DMS53 (cell line): ENCODE results near the gene PHLPP2.
"Not testable (repeated sequence)": the region's sequence is repeated elsewhere in the genome, so short reads cannot be mapped to it uniquely, and the experiment has no call there.

ENCODE experiments used
- DNase-seq: peaks from one replicate; lab custom pipeline; 2025; lab: John Stamatoyannopoulos, UW

PHLPP2 gene

DNA sequence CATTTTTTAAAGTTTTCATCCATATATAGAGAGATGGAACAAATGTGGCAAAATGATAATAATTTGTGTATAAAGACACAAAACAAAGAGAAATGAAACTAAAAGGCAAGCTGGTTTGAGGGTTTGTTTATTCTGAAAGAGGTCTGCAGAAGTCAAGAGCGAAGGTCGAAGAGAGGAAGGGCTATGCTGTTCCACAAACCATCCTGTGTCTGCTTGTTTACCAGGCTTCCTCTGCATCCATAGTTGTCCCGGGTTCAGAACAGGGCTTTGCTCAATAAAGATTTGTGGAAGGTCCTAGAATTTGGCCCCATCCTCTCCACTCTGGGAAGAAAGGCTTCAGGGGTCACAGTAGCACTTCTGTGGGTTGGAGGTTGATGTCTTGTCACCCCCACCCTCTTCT lies 100.9 kb downstream of the PHLPP2 start:
- DNase-seq = no peak

DNA sequence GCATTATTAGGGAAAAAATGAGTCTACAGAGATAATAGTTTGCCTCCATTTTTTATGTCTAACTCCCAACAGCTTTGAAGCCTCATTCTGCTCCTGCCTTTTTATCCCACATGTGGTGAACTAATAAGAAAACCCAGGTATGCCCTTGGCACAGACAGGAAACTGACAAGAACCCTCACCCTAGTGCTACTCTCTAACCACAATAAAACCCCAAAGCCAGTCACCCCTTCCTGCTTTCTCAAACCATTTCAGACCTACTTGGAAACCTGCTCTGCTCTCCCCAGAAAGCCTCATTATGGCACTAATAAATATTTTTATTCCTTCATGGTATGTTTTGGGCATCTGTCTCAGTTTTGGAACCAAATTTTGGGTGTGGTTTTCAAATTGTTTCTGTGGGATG lies 102.4 kb downstream of the PHLPP2 start:
- DNase-seq = no peak

DNA sequence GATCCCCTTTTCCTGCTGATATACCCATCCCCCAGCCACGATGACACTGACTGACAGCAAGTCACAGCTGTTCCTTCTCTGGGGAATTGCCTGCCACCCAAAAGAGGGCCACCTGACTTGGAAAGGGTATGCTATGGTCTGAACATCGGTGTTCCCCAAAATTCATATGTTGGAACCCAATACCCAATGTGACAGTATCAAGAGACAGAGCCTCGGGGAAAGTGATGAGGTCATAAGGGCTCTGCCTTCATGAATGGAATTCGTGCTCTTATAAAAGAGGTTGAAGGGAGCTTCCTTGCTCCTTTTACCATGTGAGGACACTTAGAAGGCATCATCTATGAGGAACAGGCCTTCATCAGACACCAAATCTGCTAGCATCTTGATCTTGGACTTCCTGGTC lies 106.1 kb downstream of the PHLPP2 start:
- no peak for DNase-seq

DNA sequence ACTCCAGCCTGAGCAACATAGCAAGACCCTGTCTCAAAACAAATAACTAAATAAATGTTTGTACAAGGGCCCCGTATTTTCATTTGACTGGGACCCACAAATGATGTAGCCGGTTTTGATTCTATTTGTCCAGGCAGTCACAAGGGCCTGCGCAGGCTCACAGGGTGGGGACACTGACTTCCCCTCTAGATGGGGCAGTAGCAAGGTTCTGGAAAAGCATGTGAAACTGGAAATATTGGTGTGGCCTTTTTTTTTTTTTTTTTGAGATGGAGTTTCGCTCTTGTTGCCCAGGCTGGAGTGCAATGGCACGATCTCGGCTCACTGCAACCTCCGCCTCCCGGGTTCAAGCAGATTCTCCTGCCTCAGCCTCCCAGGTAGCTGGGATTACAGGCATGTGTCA lies 109.5 kb downstream of the PHLPP2 start:
- DNase-seq = not testable (repeated sequence)

DNA sequence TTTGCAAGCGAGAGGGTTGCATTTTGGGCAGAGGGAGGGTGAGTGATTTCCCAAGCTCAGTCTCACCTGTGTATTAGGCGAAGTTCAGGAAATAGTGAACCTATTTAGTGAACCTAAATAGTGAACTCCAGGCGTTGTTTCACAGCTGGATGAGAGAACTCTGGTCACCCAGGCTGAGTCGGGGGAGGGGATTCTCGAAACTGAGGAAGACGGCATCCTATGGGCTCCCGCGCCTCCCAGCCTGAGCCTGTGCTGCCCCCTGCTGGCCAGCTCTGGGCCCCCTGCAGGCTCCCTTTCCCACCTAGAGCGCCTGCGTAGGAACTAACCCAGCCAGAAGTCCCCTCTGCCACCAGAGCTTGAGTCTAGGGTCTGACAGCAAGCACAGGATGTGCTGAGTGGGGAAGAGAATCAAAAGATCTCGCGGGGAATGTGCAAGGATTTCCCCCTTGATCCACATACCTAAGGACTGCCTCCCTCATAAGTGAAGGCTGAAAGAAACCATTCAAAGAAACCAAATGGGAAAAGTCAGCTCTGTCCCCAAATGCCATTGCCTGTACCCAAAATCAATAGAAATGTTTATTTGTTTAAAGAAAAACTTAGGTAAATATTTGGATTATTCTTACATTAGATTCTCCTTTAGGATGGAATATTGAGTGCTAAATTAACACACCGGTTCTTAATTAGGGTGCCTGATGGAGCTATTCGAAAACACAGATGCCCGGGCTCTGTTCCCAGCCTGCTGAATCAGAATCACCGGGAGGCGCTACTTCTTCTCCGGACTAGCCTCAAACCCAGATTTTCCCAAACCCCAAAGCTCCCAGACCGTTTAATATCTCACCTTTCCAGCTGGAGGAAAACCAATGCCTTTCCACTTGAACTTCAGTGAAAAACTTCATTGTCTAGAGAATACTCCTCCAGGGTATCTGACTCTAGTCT lies 113.3 kb downstream of the PHLPP2 start:
- DNase-seq = peak; percentile 85

DNA sequence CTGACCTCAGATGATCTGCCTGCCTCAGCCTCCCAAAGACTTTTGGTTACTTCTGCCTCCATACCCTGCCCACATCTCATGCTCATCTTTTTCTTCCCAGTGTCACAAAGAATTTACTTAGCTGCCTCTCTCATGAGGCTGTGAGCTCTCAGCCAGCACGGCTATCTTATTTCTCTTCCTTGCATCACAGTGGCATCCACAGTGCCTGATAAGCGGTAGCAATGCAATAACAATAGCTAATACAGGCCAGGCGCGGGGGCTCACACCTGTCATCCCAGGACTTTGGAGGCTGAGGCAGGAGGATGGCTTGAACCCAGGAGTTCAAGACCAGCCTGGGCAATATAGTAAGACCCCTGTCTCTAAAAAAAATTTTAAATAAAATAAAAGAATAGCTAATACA lies 114.1 kb downstream of the PHLPP2 start:
- DNase-seq = no peak

DNA sequence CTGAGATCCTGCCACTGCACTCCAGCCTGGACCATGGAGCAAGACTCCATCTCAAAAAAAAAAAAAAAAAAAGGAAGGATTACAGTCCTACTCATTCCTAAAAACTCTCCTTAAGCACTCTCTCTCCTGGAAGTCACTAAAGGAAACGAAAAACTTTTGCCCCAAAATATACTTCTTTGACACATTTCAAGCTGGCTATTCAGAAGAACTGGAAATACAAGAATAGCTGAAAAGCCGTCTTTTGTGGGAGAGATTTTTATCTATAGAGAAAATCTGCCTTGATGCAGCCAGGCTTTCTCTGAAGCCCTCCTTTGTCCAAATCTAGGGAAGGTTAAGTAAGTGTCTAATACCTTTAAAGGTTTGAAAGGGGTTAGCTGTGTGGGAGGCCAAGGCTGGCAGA lies 115.4 kb downstream of the PHLPP2 start:
- peak; percentile 23 for DNase-seq

DNA sequence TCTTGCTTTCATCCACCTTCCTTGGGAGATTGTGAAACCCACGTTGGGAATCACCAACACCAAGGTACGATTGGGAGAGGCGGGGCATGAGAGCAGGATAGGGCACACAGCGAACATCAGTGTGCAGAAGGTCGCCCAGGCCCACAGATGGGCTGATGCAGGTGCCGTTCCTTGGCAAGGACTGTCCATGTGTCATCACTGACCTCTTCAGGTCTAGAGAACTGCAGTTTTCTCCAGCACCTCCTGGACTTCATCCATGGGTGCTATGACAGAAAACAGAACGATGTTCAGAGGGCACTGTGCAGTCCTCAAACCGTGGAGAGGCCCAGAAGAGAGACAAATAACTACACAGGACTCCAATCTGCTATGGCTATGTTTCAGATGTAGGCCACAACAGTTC lies 123.7 kb downstream of the PHLPP2 start:
- DNase-seq = peak; percentile 20

DNA sequence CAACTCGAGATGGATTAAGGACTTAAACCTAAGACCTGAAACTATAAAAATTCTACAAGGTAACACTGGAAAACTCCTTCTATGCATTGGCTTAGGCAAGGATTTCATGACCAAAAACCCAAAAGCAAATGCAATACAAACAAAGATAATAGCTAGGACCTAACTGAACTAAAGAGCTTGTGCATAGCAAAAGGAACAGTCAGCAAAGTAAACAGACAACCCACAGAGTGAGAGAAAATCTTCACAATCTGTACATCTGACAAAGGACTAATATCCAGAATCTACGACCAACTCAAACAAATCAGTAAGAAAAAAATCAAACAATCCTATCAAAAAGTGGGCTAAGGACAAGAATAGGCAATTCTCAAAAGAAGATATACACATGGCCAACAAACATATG lies 126.1 kb downstream of the PHLPP2 start:
- not testable (repeated sequence) for DNase-seq

DNA sequence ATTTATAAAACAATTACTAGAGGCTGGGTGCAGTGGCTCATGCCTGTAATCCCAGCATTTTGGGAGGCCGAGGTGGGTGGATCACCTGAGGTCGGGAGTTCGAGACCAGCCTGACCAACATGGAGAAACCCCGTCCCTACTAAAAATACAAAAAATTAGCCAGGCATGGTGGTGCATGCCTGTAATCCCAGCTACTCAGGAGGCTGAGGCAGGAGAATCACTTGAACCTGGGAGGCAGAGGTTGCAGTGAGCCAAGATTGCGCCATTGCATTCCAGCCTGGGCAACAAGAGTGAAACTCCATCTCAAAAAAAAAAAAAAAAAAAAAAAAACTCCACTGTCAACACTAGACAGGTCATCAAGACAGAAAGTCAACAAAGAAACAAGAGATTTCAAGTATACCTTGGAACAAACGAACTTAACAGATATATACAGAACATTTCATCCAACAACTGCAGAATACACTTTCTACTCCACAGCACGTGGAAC lies 129.1 kb downstream of the PHLPP2 start:
- peak; percentile 62 for DNase-seq
